Neural cell (in vitro differentiated cells): ENCODE results near the gene ICAM2. TPM values are rescaled to one million over a fixed set of nuclear protein-coding genes. Genes with fewer than 3 reads are reported as not detected.

ENCODE experiments used
- H2AFZ ChIP-seq: fragments of 200-600, 300-800 bp; sonication (generic), shearing (Covaris generic); 2 replicates; pipeline ENCODE4 v1.6.0; 2014; ENCODE audit warnings: low read depth, mild to moderate bottlenecking, antibody characterized with exemption, low read length, moderate library complexity
- H3F3A ChIP-seq: fragments of 200-600 bp; shearing (Covaris generic); 2 replicates; pipeline ENCODE4 v1.6.1; 2016; ENCODE audit warnings: mild to moderate bottlenecking, moderate library complexity, mixed read lengths, antibody characterized with exemption, low read length; ENCODE audit not compliant: insufficient read depth, poor library complexity, severe bottlenecking
- H3K27ac ChIP-seq: fragments of 200-600, 300-800 bp; sonication (generic), shearing (Covaris generic); 2 replicates; pipeline ENCODE4 v1.5.1; 2014; ENCODE audit warnings: mild to moderate bottlenecking, low read length, moderate library complexity
- H3K27me3 ChIP-seq: fragments of 300-800, 200-600 bp; sonication (generic), shearing (Covaris generic); 2 replicates; pipeline ENCODE4 v1.6.0; 2014; ENCODE audit warnings: mild to moderate bottlenecking, low read depth, low read length, moderate library complexity; ENCODE audit not compliant: insufficient read depth
- H3K36me3 ChIP-seq: fragments of 300-800, 200-600 bp; sonication (generic), shearing (Covaris generic); 2 replicates; pipeline ENCODE4 v1.5.1; 2014; ENCODE audit warnings: mild to moderate bottlenecking, antibody characterized with exemption, low read length, moderate library complexity; ENCODE audit not compliant: insufficient read depth
- H3K4me2 ChIP-seq: fragments of 300-800, 200-600 bp; sonication (generic), shearing (Covaris generic); 2 replicates; pipeline ENCODE4 v1.6.0; 2014; ENCODE audit warnings: mild to moderate bottlenecking, low read length
- H3K4me3 ChIP-seq: fragments of 300-800, 200-600 bp; sonication (generic), shearing (Covaris generic); 2 replicates; pipeline ENCODE4 v1.5.1; 2014; ENCODE audit warnings: mild to moderate bottlenecking, low read length, moderate library complexity
- H3K79me2 ChIP-seq: fragments of 200-600 bp; shearing (Covaris generic); replicated peaks from 2 replicates; pipeline ENCODE4 v1.6.0; 2014; ENCODE audit warnings: mild to moderate bottlenecking, low read length, moderate library complexity; ENCODE audit not compliant: insufficient read depth
- H3K9ac ChIP-seq: fragments of 300-800, 200-600 bp; sonication (generic), shearing (Covaris generic); 2 replicates; pipeline ENCODE4 v1.6.1; 2016; ENCODE audit warnings: mild to moderate bottlenecking, low read length, mixed read lengths
- H3K9me2 ChIP-seq: fragments of 200-600 bp; shearing (Covaris generic); 2 replicates; pipeline ENCODE4 v1.6.1; 2016; ENCODE audit warnings: mild to moderate bottlenecking, low read length, mixed read lengths; ENCODE audit not compliant: insufficient read depth
- H3K9me3 ChIP-seq: fragments of 200-600, 300-800 bp; sonication (generic), shearing (Covaris generic); 2 replicates; pipeline ENCODE4 v1.6.1; 2016; ENCODE audit warnings: mild to moderate bottlenecking, mixed run types, low read length, moderate library complexity, mixed read lengths
- H4K20me1 ChIP-seq: fragments of 200-600 bp; shearing (Covaris generic); 2 replicates; pipeline ENCODE4 v1.6.1; 2016; ENCODE audit warnings: mild to moderate bottlenecking, mixed run types; ENCODE audit not compliant: insufficient read depth
- EP300 ChIP-seq: fragments of 450-650 bp; conservative IDR thresholded peaks from 2 replicates; pipeline ENCODE4 v1.6.1; 2014; ENCODE audit warnings: antibody characterized with exemption, mild to moderate bottlenecking, moderate library complexity; ENCODE audit not compliant: poor library complexity, severe bottlenecking
- EZH2 ChIP-seq: fragments of 200-600, 300-800 bp; shearing (Covaris generic), sonication (generic); IDR thresholded peaks from 2 replicates; pipeline ENCODE4 v1.6.1; 2014; ENCODE audit warnings: antibody characterized with exemption, low read length, borderline replicate concordance, mild to moderate bottlenecking; ENCODE audit not compliant: insufficient read depth, poor library complexity, severe bottlenecking
- MXI1 ChIP-seq: fragments of 450-650 bp; conservative IDR thresholded peaks from 2 replicates; pipeline ENCODE4 v1.6.1; 2014; ENCODE audit warnings: antibody characterized with exemption, mild to moderate bottlenecking; ENCODE audit not compliant: poor library complexity, severe bottlenecking
- POLR2AphosphoS5 ChIP-seq: IDR thresholded peaks from 2 replicates; pipeline ENCODE4 v1.6.1; 2012
- RAD21 ChIP-seq: fragments of 450-650 bp; conservative IDR thresholded peaks from 2 replicates; pipeline ENCODE4 v1.6.1; 2014; ENCODE audit warnings: antibody characterized with exemption, mild to moderate bottlenecking, moderate library complexity
- SMC3 ChIP-seq: fragments of 450-650 bp; conservative IDR thresholded peaks from 2 replicates; pipeline ENCODE4 v1.6.1; 2014; ENCODE audit warnings: antibody characterized with exemption, mild to moderate bottlenecking, moderate library complexity; ENCODE audit not compliant: poor library complexity
- TAF1 ChIP-seq: IDR thresholded peaks from 2 replicates; pipeline ENCODE4 v1.6.1; 2012; ENCODE audit warnings: low read depth
- polyA plus RNA-seq: library from polyadenylated mRNA; depleted of rRNA; stranded (reverse); fragments of >200 nt; gene quantifications from 2 replicates; pipeline ENCODE4 v1.2.3, GENCODE V29; 2014
- TF ChIP-seq, protein P1 (sequence below): IDR thresholded peaks from 2 replicates; pipeline ENCODE4 v1.6.1; 2012; ENCODE audit warnings: borderline replicate concordance
- TF ChIP-seq, protein P2 (sequence below): fragments of 450-650 bp; IDR thresholded peaks from 2 replicates; pipeline ENCODE4 v1.5.1; 2014; ENCODE audit warnings: antibody characterized with exemption, mild to moderate bottlenecking, moderate library complexity; ENCODE audit not compliant: poor library complexity, severe bottlenecking

Gene ICAM2
- polyA plus RNA-seq, 1 donor from 2014 or later = not detected

DNA sequence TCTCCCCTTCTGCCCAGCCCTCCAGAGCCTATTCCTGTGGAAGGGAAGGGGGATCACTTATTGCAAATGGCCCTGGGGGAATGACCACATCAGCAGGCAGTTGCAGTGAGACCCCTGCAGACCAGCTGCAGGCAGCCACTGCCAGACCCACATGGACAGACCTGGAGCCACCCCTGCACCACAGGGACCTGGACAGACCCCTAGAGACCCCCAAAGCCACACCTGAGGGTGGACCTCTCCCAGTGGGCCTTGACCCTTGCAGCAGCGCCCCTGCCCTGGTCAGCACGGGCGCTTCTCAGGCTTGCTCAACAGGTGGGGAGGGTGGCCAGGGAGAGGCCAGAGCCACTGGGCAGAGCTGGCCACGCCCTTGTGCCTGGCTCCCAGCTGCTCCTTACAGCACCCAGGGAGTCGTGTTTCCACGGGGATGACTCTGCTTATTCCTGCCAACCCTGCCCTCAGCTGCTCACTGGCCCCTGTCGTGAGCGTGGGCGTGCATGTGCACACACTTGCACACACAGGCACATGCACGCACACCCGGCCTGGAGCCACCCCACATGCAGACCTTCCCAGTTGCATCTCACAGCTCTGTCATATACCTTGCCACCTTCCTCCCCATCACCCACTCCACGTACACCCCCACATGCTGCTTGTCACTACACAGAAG lies 46.4 kb downstream of the ICAM2 start:
- H3K9ac ChIP-seq = no peak overlapping the region
- H3K36me3 ChIP-seq = no peaks in the 10 kb centered on the region
- H3K9me2 ChIP-seq = no peaks in the 10 kb centered on the region
- H3K79me2 ChIP-seq = no peaks in the 10 kb centered on the region
- TF ChIP-seq MXI1 (no peak), EZH2 (no peak), EP300 (no peak), SMC3 (no peak), RAD21 (no peak), TAF1 (no peak), POLR2AphosphoS5 (no peak)
- TF ChIP-seq, protein P1, sequence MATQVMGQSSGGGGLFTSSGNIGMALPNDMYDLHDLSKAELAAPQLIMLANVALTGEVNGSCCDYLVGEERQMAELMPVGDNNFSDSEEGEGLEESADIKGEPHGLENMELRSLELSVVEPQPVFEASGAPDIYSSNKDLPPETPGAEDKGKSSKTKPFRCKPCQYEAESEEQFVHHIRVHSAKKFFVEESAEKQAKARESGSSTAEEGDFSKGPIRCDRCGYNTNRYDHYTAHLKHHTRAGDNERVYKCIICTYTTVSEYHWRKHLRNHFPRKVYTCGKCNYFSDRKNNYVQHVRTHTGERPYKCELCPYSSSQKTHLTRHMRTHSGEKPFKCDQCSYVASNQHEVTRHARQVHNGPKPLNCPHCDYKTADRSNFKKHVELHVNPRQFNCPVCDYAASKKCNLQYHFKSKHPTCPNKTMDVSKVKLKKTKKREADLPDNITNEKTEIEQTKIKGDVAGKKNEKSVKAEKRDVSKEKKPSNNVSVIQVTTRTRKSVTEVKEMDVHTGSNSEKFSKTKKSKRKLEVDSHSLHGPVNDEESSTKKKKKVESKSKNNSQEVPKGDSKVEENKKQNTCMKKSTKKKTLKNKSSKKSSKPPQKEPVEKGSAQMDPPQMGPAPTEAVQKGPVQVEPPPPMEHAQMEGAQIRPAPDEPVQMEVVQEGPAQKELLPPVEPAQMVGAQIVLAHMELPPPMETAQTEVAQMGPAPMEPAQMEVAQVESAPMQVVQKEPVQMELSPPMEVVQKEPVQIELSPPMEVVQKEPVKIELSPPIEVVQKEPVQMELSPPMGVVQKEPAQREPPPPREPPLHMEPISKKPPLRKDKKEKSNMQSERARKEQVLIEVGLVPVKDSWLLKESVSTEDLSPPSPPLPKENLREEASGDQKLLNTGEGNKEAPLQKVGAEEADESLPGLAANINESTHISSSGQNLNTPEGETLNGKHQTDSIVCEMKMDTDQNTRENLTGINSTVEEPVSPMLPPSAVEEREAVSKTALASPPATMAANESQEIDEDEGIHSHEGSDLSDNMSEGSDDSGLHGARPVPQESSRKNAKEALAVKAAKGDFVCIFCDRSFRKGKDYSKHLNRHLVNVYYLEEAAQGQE = no peak
- TF ChIP-seq, protein P2, sequence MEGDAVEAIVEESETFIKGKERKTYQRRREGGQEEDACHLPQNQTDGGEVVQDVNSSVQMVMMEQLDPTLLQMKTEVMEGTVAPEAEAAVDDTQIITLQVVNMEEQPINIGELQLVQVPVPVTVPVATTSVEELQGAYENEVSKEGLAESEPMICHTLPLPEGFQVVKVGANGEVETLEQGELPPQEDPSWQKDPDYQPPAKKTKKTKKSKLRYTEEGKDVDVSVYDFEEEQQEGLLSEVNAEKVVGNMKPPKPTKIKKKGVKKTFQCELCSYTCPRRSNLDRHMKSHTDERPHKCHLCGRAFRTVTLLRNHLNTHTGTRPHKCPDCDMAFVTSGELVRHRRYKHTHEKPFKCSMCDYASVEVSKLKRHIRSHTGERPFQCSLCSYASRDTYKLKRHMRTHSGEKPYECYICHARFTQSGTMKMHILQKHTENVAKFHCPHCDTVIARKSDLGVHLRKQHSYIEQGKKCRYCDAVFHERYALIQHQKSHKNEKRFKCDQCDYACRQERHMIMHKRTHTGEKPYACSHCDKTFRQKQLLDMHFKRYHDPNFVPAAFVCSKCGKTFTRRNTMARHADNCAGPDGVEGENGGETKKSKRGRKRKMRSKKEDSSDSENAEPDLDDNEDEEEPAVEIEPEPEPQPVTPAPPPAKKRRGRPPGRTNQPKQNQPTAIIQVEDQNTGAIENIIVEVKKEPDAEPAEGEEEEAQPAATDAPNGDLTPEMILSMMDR = no peak
- H3K4me3 ChIP-seq = no peak overlapping the region
- H3K27me3 ChIP-seq = no peaks in the 10 kb centered on the region
- no peak overlapping the region for H3K27ac ChIP-seq
- no peak overlapping the region for H2AFZ ChIP-seq
- H3K9me3 ChIP-seq = no peaks in the 10 kb centered on the region
- H4K20me1 ChIP-seq = no peaks in the 10 kb centered on the region
- H3F3A ChIP-seq = no peaks in the 10 kb centered on the region
- H3K4me2 ChIP-seq = no peak overlapping the region

DNA sequence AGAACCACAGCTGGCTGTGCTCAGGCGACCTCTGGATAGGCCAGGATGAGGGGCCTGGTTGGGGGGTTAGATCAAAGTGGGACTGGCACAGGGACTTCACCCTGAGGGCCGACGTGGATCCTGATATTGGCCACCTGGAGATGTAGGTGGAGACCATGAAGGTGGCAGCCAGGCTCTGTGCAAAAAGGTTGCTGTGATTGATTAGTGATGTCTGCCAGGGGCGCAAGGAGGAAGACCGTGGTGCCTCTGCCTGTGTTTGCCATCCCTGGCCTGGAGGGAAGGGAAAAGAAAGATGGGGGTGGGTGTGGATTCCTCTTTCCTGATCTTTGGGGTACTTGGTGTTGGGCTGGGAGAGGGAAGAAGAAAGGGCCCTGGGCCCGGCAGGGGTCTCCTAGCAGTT lies 47.2 kb downstream of the ICAM2 start:
- H3F3A ChIP-seq = no peaks in the 10 kb centered on the region
- no peak overlapping the region for H3K4me3 ChIP-seq
- H4K20me1 ChIP-seq = no peaks in the 10 kb centered on the region
- H3K79me2 ChIP-seq = no peaks in the 10 kb centered on the region
- H3K9me2 ChIP-seq = no peaks in the 10 kb centered on the region
- H3K27ac ChIP-seq = no peak overlapping the region
- H3K9ac ChIP-seq = no peak overlapping the region
- no peaks in the 10 kb centered on the region for H3K9me3 ChIP-seq
- H3K36me3 ChIP-seq = no peaks in the 10 kb centered on the region
- H3K4me2 ChIP-seq = no peak overlapping the region
- H3K27me3 ChIP-seq = no peaks in the 10 kb centered on the region
- H2AFZ ChIP-seq = no peak overlapping the region
- TF ChIP-seq EZH2 (no peak), SMC3 (no peak), MXI1 (no peak), POLR2AphosphoS5 (no peak), TAF1 (no peak), EP300 (no peak), RAD21 (no peak)
- TF ChIP-seq, protein P2 = no peak
- TF ChIP-seq, protein P1 = no peak
